Prostate gland (tissue), 2 donors: ENCODE data around the gene ABHD5. TPM values are rescaled to one million over a fixed set of nuclear protein-coding genes. Genes with fewer than 3 reads are reported as not detected.
A peak's percentile ranks its signal among the peaks of the same experiment; 100 is the strongest.

ENCODE experiments used
- DNase-seq: peaks from one replicate; pipeline ENCODE4 v3.0.0-alpha.2; 2019; ENCODE audit warnings: low spot score
- H3K27ac ChIP-seq, 2 donors: fragments of 200-600 bp; sonication (generic); 2 replicates each; pipeline ENCODE4 v1.5.1; 2017 to 2019
- H3K27me3 ChIP-seq: fragments of 200-600 bp; sonication (generic); replicated peaks from 2 replicates; pipeline ENCODE4 v1.5.1; 2019; ENCODE audit not compliant: insufficient read depth
- H3K36me3 ChIP-seq, 2 donors: fragments of 200-600 bp; sonication (generic); 1 replicate in 1 of 2; 2 replicates in 1 of 2; pipeline versions ENCODE4 v1.5.1 to v1.8.1; 2017 to 2019
- H3K4me1 ChIP-seq: fragments of 200-600 bp; sonication (generic); replicated peaks from 2 replicates; pipeline ENCODE4 v1.5.1; 2019
- H3K4me3 ChIP-seq, 2 donors: fragments of 200-600 bp; sonication (generic); 2 replicates each; pipeline ENCODE4 v1.5.1; 2017 to 2019
- H3K9me3 ChIP-seq: fragments of 200-600 bp; sonication (generic); 2 replicates; pipeline ENCODE4 v1.5.1; 2017
- CTCF ChIP-seq, 4 experiments: fragments of 200-600 bp in 2 of 4; fragments of 450-650 bp in 2 of 4; sonication (generic) in 2 of 4; IDR thresholded peaks; 1 replicate in 3 of 4; 2 replicates in 1 of 4; pipeline ENCODE4 v1.5.1; 2016 to 2019; ENCODE audit warnings: antibody characterized with exemption in 4 of 4, mild to moderate bottlenecking in 2 of 4, moderate library complexity in 2 of 4
- POLR2A ChIP-seq: fragments of 450-650 bp; IDR thresholded peaks from one replicate; pipeline ENCODE4 v1.6.1; 2016; ENCODE audit warnings: antibody characterized with exemption, mild to moderate bottlenecking
- POLR2AphosphoS5 ChIP-seq: sonication (generic); formaldehyde crosslinking; IDR thresholded peaks from one replicate; pipeline ENCODE4 v1.6.1; 2017; ENCODE audit warnings: antibody characterized with exemption
- WGBS: methylation state at CpG from one replicate; pipeline ENCODE4 v1.1.5; 2018; 5-methylcytosine and 5-hydroxymethylcytosine counted together
- intact Hi-C: fragments of 100-400 bp; cut with DNase I; formaldehyde crosslinking; loops from one replicate; pipeline ENCODE4 v1.14.2; 2022
- total RNA-seq, 2 donors: library from RNA; depleted of rRNA; stranded (reverse); fragments of >200 nt; gene quantifications; one replicate each; pipeline ENCODE4 v1.1.0, GENCODE V29; 2016

ABHD5 gene
- total RNA-seq, 2 donors from 2014 or later: 10.7 to 20.6 TPM

- no peaks in the 10 kb centered on the region for H3K4me1 ChIP-seq
- TF ChIP-seq POLR2AphosphoS5 (no peak), CTCF (IDR thresholded peaks at IDR 0.05) (no peak), POLR2A (no peak)
- DNase-seq: peak; percentile 13
- no peaks in the 10 kb centered on the region for H3K9me3 ChIP-seq
- intact Hi-C loops: no loop called here
- 51% methylated on average over 2 of the region's 2 CpGs for WGBS
- peaks cover 0 to 4% of the 10 kb centered on the region in 2 donors for H3K36me3 ChIP-seq
- H3K27me3 ChIP-seq: no peaks in the 10 kb centered on the region
- no peak overlapping the region for H3K27ac ChIP-seq
- H3K4me3 ChIP-seq: no peak overlapping the region
Measured at GRCh38 chr3:43707266-43707665, 16.5 kb downstream of the ABHD5 start.

GRCh38 chr3:43707998-43708397, 17.3 kb downstream of the ABHD5 start:
- DNase-seq: no peak
- Histone ChIP-seq H3K27ac (no peak overlapping the region), H3K36me3 (peaks cover 0 to 7% of the 10 kb centered on the region in 2 donors), H3K4me1 (no peaks in the 10 kb centered on the region), H3K9me3 (no peaks in the 10 kb centered on the region), H3K4me3 (no peak overlapping the region), H3K27me3 (no peaks in the 10 kb centered on the region)
- no peak for TF ChIP-seq CTCF (IDR thresholded peaks at IDR 0.05)
- no peak for TF ChIP-seq POLR2AphosphoS5
- no peak for TF ChIP-seq POLR2A
- intact Hi-C loops: no loop called here

- H3K36me3 ChIP-seq: peaks cover 0 to 7% of the 10 kb centered on the region in 2 donors
- intact Hi-C loops: no loop called here
- no peak overlapping the region for H3K27ac ChIP-seq
- no peak for DNase-seq
- H3K4me3 ChIP-seq: no peak overlapping the region
- WGBS: 73% methylated on average over 1 of the region's 1 CpG
- no peaks in the 10 kb centered on the region for H3K4me1 ChIP-seq
- no peaks in the 10 kb centered on the region for H3K27me3 ChIP-seq
- H3K9me3 ChIP-seq: no peaks in the 10 kb centered on the region
- no peak for TF ChIP-seq POLR2AphosphoS5
- TF ChIP-seq CTCF (IDR thresholded peaks at IDR 0.05): no peak
- TF ChIP-seq POLR2A: no peak
Measured at GRCh38 chr3:43709022-43709421, 18.3 kb downstream of the ABHD5 start.

GRCh38 chr3:43710607-43711006, 19.9 kb downstream of the ABHD5 start:
- no peak for DNase-seq
- Histone ChIP-seq H3K36me3 (peaks cover 0 to 7% of the 10 kb centered on the region in 2 donors), H3K27ac (no peak overlapping the region), H3K4me3 (no peak overlapping the region), H3K4me1 (no peaks in the 10 kb centered on the region), H3K27me3 (no peaks in the 10 kb centered on the region), H3K9me3 (no peaks in the 10 kb centered on the region)
- no peak for TF ChIP-seq CTCF (IDR thresholded peaks at IDR 0.05)
- TF ChIP-seq POLR2AphosphoS5: no peak
- TF ChIP-seq POLR2A: no peak
- intact Hi-C loops: no loop called here

GRCh38 chr3:43718296-43718695, 27.6 kb downstream of the ABHD5 start:
- DNase-seq: no peak
- Histone ChIP-seq H3K27ac (no peak overlapping the region), H3K27me3 (no peaks in the 10 kb centered on the region), H3K4me1 (no peaks in the 10 kb centered on the region), H3K4me3 (no peak overlapping the region), H3K36me3 (no peaks in the 10 kb centered on the region), H3K9me3 (no peaks in the 10 kb centered on the region)
- 94% methylated on average over 2 of the region's 2 CpGs for WGBS
- TF ChIP-seq CTCF (IDR thresholded peaks at IDR 0.05) (no peak), POLR2AphosphoS5 (no peak)
- intact Hi-C loops: no loop called here
